Measurements from ENCODE around the gene RAB5IF.

Gene RAB5IF

GRCh38 chr20:36576081-36576445 lies 29.5 kb upstream of the RAB5IF start:
- H3K9ac ChIP-seq (ENCODE audit: low read depth, low read length) = no peak overlapping the region
- no peaks in the 10 kb centered on the region for H3K9me3 ChIP-seq (ENCODE audit: control insufficient read depth, insufficient read depth, low read length)
- peaks cover 9% of the 10 kb centered on the region; the same call in 1 of the 2 replicates for H3K4me1 ChIP-seq (ENCODE audit: insufficient read depth, low read length)
- peaks cover 2% of the 10 kb centered on the region; the same call in 1 of the 2 replicates for H3K36me3 ChIP-seq (ENCODE audit: insufficient read depth, low read length)

GRCh38 chr20:36578356-36579041 lies 27.1 kb upstream of the RAB5IF start:
- peaks cover 9% of the 10 kb centered on the region; the same call in 1 of the 2 replicates for H3K4me1 ChIP-seq (ENCODE audit: insufficient read depth, low read length)
- peaks cover 6% of the 10 kb centered on the region; the same call in 1 of the 2 replicates for H3K36me3 ChIP-seq (ENCODE audit: insufficient read depth, low read length)
- H3K9ac ChIP-seq (ENCODE audit: low read depth, low read length) = no peak overlapping the region
- H3K9me3 ChIP-seq (ENCODE audit: control insufficient read depth, insufficient read depth, low read length) = no peaks in the 10 kb centered on the region

- H3K9ac ChIP-seq (ENCODE audit: low read depth, low read length) = no peak overlapping the region
- no peaks in the 10 kb centered on the region for H3K9me3 ChIP-seq (ENCODE audit: control insufficient read depth, insufficient read depth, low read length)
- peaks cover 6% of the 10 kb centered on the region; the same call in 1 of the 2 replicates for H3K36me3 ChIP-seq (ENCODE audit: insufficient read depth, low read length)
- peaks cover 20% of the 10 kb centered on the region for H3K4me1 ChIP-seq (ENCODE audit: insufficient read depth, low read length)
Measured at GRCh38 chr20:36579996-36580545, 25.5 kb upstream of the RAB5IF start.

GRCh38 chr20:36582322-36582721 lies 23.3 kb upstream of the RAB5IF start:
- Histone ChIP-seq H3K36me3 (ENCODE audit: insufficient read depth, low read length) (peaks cover 6% of the 10 kb centered on the region; the same call in 1 of the 2 replicates), H3K9me3 (ENCODE audit: control insufficient read depth, insufficient read depth, low read length) (no peaks in the 10 kb centered on the region), H3K9ac (ENCODE audit: low read depth, low read length) (no peak overlapping the region), H3K4me1 (ENCODE audit: insufficient read depth, low read length) (peaks cover 25% of the 10 kb centered on the region)

GRCh38 chr20:36582821-36583220 lies 22.8 kb upstream of the RAB5IF start:
- Histone ChIP-seq H3K4me1 (ENCODE audit: insufficient read depth, low read length) (peaks cover 30% of the 10 kb centered on the region), H3K9me3 (ENCODE audit: control insufficient read depth, insufficient read depth, low read length) (no peaks in the 10 kb centered on the region), H3K36me3 (ENCODE audit: insufficient read depth, low read length) (peaks cover 6% of the 10 kb centered on the region; the same call in 1 of the 2 replicates), H3K9ac (ENCODE audit: low read depth, low read length) (no peak overlapping the region)

GRCh38 chr20:36584018-36584481 lies 21.5 kb upstream of the RAB5IF start:
- H3K9me3 ChIP-seq (ENCODE audit: control insufficient read depth, insufficient read depth, low read length) = no peaks in the 10 kb centered on the region
- no peak overlapping the region; the same call in 1 of the 2 replicates for H3K9ac ChIP-seq (ENCODE audit: low read depth, low read length)
- peaks cover 6% of the 10 kb centered on the region; the same call in 1 of the 2 replicates for H3K36me3 ChIP-seq (ENCODE audit: insufficient read depth, low read length)
- H3K4me1 ChIP-seq (ENCODE audit: insufficient read depth, low read length) = peaks cover 30% of the 10 kb centered on the region

GRCh38 chr20:36585410-36586125 lies 20.0 kb upstream of the RAB5IF start:
- peaks cover 6% of the 10 kb centered on the region; the same call in 1 of the 2 replicates for H3K36me3 ChIP-seq (ENCODE audit: insufficient read depth, low read length)
- peak overlapping the region; percentile 9 for H3K9ac ChIP-seq (ENCODE audit: low read depth, low read length)
- peaks cover 30% of the 10 kb centered on the region for H3K4me1 ChIP-seq (ENCODE audit: insufficient read depth, low read length)

GRCh38 chr20:36587388-36588070 lies 18.1 kb upstream of the RAB5IF start:
- Histone ChIP-seq H3K9me3 (ENCODE audit: control insufficient read depth, insufficient read depth, low read length) (no peaks in the 10 kb centered on the region), H3K9ac (ENCODE audit: low read depth, low read length) (no peak overlapping the region), H3K4me1 (ENCODE audit: insufficient read depth, low read length) (peaks cover 30% of the 10 kb centered on the region), H3K36me3 (ENCODE audit: insufficient read depth, low read length) (no peaks in the 10 kb centered on the region; the same call in 1 of the 2 replicates)

More at GRCh38 chr20:36585410-36586125, 20.0 kb upstream of the RAB5IF start:
- no peaks in the 10 kb centered on the region for H3K9me3 ChIP-seq (ENCODE audit: control insufficient read depth, insufficient read depth, low read length)

GRCh38 chr20:36591281-36591680 lies 14.3 kb upstream of the RAB5IF start:
- Histone ChIP-seq H3K9ac (ENCODE audit: low read depth, low read length) (no peak overlapping the region), H3K36me3 (ENCODE audit: insufficient read depth, low read length) (peaks cover 5% of the 10 kb centered on the region; the same call in 1 of the 2 replicates), H3K9me3 (ENCODE audit: control insufficient read depth, insufficient read depth, low read length) (no peaks in the 10 kb centered on the region), H3K4me1 (ENCODE audit: insufficient read depth, low read length) (peaks cover 15% of the 10 kb centered on the region)

- Histone ChIP-seq H3K4me1 (ENCODE audit: insufficient read depth, low read length) (peaks cover 8% of the 10 kb centered on the region), H3K9ac (ENCODE audit: low read depth, low read length) (no peak overlapping the region), H3K36me3 (ENCODE audit: insufficient read depth, low read length) (peaks cover 5% of the 10 kb centered on the region; the same call in 1 of the 2 replicates)
Measured at GRCh38 chr20:36591854-36592641, 13.5 kb upstream of the RAB5IF start.

GRCh38 chr20:36593347-36593929 lies 12.1 kb upstream of the RAB5IF start:
- H3K36me3 ChIP-seq (ENCODE audit: insufficient read depth, low read length) = 0 out of 2 replicates have a peak, but pooled peaks cover 5% of the 10 kb centered on the region
- no peaks in the 10 kb centered on the region for H3K9me3 ChIP-seq (ENCODE audit: control insufficient read depth, insufficient read depth, low read length)
- H3K9ac ChIP-seq (ENCODE audit: low read depth, low read length) = no peak overlapping the region
- peaks cover 8% of the 10 kb centered on the region for H3K4me1 ChIP-seq (ENCODE audit: insufficient read depth, low read length)

More at GRCh38 chr20:36591854-36592641, 13.5 kb upstream of the RAB5IF start:
- no peaks in the 10 kb centered on the region for H3K9me3 ChIP-seq (ENCODE audit: control insufficient read depth, insufficient read depth, low read length)

GRCh38 chr20:36599912-36600345 lies 5.7 kb upstream of the RAB5IF start:
- no peaks in the 10 kb centered on the region for H3K36me3 ChIP-seq (ENCODE audit: insufficient read depth, low read length)
- peaks cover 13% of the 10 kb centered on the region for H3K4me1 ChIP-seq (ENCODE audit: insufficient read depth, low read length)
- no peaks in the 10 kb centered on the region for H3K9me3 ChIP-seq (ENCODE audit: control insufficient read depth, insufficient read depth, low read length)
- H3K9ac ChIP-seq (ENCODE audit: low read depth, low read length) = no peak overlapping the region

- H3K36me3 ChIP-seq (ENCODE audit: insufficient read depth, low read length) = no peaks in the 10 kb centered on the region
- H3K4me1 ChIP-seq (ENCODE audit: insufficient read depth, low read length) = peaks cover 14% of the 10 kb centered on the region
- H3K9me3 ChIP-seq (ENCODE audit: control insufficient read depth, insufficient read depth, low read length) = no peaks in the 10 kb centered on the region
- no peak overlapping the region for H3K9ac ChIP-seq (ENCODE audit: low read depth, low read length)
Measured at GRCh38 chr20:36601540-36601939, 4.0 kb upstream of the RAB5IF start.

All from ES-I3 (cell line).